GM08714 (cell line): ENCODE data around the gene HS6ST3.

Experiments
- H3K4me3 ChIP-seq: fragments of 200-500 bp; sonication (Bioruptor generic); 2 replicates; pipeline ENCODE4 v1.5.1; 2014; ENCODE audit warnings: mild to moderate bottlenecking, low read length, inconsistent platforms
- ZNF274 ChIP-seq: IDR thresholded peaks from 2 replicates; pipeline ENCODE4 v1.6.1; 2012; ENCODE audit warnings: mild to moderate bottlenecking, low read depth, low read length

The HS6ST3 gene

GRCh38 chr13:96862999-96863398 is 773.1 kb downstream of the HS6ST3 start:
- no peak for TF ChIP-seq ZNF274
- H3K4me3 ChIP-seq, result no peak overlapping the region

- no peak for TF ChIP-seq ZNF274
- H3K4me3 ChIP-seq, result no peak overlapping the region
Observed at GRCh38 chr13:96871469-96871868, 781.6 kb downstream of the HS6ST3 start.

- no peak for TF ChIP-seq ZNF274
- H3K4me3 ChIP-seq, result no peak overlapping the region
Observed at GRCh38 chr13:96880419-96880818, 790.5 kb downstream of the HS6ST3 start.
